HG02981 (cell line): ENCODE data around the gene SLC5A6.
"Not testable (repeated sequence)": the region's sequence is repeated elsewhere in the genome, so short reads cannot be mapped to it uniquely, and the experiment has no call there.

Source experiments
- ATAC-seq: cut with Tn5 transposase; IDR thresholded peaks from one replicate; pipeline ENCODE4 v1.9.1; 2021; ENCODE audit warnings: mild to moderate bottlenecking, moderate library complexity; ENCODE audit not compliant: unreplicated experiment

SLC5A6 gene

DNA sequence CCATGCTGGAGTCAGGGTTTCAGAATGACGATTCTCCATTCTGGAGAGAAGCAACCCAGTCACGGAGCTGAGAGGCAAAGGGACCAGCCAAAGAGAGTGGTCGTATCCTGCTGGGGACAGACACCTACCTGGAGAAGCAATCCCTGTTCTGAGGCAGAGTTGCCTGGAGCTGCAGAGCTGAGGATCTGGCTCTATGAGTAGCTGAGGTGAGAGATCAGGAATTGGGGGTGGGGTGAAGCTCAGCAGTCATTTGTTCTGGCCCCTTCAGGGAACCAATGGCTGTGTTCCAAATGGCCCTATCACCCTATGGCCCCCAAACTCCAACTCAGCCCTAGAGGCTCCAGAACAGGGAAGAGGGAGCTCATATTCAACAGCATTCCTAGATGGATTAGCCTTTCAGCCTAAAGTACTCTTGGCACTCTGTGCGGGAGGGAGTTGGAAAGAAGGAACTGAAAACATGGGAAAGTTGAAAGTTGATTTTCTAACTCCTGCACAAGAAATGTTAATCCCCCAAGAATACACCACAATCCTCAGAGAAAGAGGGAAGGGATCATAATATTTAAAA, 3.5 kb downstream of the SLC5A6 start:
- no peak for ATAC-seq

DNA sequence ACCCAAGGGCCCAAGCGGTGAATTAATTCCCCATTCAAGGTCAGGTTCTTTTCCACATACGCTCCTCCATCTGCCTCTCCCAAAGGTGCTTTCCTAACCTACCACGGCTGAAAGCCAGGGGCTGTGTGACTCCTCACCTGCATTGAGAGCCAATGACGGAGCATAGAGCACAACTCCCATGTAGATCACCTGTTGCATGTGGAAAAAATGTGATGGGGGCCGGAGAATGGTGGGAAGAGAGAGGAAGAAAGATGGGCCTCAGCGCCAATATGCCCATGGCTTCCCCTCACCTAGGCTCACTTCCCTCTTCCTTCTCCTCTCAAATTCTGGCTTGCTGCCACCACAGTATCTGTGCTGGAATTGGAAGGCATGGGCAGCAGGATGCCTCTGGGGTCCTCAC, 5.7 kb downstream of the SLC5A6 start:
- no peak for ATAC-seq

DNA sequence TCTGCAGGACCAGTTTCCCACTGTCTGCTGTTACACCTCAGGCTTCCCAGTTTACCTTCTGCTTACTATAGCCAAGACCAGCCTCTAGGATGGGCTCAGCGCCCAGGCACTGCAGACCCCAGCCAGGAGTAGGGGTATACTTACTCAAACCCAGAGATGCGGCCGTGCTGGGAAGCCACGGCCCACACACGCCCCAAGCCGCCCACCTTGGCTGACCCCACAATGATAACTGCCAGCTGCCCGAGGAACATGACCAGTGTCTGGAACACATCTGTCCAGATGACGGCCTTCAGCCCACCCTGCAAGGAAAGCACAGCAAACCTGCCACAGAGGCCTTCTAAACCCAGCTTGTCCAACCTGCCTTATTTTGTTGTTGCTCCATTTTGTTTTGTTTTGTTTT, 6.9 kb downstream of the SLC5A6 start:
- no peak for ATAC-seq

DNA sequence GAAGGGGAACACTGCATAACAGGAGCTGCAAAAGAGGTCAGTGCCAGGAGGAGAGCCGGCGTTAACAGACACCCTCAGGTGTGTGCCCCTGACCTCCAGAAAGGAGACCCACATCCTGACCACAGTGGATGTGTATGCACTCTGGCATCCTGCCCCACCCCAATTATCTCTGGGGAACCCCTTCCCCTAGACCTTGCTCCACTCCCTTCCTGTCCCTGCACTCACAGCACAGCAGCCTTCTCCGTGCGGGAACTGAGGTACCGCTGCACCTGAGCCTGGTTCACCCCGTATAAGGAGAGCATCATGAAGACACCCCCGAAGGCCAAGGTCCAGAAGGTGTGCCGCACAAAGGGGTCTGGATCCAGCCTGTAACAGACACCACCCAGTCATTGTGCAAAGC, 7.5 kb downstream of the SLC5A6 start:
- ATAC-seq = no peak

DNA sequence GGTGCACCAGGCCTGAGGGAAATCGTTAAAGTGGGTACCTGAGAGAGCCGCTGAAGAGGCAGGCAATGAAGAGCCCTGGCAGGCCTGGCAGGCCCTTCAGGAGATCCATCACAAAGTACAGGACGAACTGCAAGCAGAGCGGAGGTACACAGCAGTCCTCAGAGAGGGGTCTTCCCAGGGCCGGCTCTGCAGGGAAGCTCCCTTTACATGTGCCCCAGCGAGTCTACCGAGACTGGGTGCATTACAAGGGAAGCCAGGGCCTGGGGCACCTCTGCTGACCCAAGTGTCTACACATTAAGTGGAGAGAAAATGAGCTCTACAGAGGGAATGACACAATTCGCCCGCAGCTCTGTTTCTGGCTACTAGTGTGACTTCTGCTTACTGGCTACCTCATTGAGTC, 8.3 kb downstream of the SLC5A6 start:
- ATAC-seq = no peak

DNA sequence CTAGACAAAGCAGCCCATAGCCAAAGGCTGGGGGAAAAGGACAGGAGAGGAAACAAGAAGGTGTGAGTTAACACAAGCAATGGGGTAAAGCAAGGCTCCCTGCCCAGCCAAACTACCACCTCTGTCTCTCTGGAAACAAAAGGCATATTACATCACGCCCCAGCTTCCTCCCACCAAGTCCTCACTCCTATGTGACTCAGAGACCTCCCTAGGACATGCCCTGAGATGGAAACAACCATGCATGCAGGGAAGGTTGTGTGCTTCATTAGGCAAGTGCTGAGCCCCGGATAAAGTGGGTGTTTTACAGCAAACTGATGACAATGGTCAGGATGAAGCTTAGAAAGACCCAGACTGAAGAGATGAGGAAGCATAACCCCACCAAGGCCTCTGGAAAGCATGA, 9.2 kb downstream of the SLC5A6 start:
- ATAC-seq = no peak

DNA sequence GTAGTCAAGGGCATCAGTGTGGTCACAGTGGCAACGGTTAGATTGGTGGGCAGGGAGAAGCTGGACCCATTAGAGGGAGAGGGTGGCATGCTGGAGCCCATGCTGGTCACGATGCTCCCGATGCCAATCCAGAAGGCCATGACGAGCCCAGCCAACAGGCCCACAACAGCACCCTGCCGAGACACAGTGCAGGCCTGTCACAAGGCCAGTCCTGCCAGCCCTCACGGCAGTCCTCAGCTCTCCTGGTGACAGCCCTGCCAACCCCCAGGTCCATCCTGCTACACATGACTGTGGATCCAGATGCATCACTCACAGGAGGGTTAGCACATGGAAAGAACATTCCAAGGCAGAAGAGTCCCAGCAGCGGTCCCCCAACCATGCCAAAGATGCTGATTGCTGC, 10.4 kb downstream of the SLC5A6 start:
- ATAC-seq = no peak

DNA sequence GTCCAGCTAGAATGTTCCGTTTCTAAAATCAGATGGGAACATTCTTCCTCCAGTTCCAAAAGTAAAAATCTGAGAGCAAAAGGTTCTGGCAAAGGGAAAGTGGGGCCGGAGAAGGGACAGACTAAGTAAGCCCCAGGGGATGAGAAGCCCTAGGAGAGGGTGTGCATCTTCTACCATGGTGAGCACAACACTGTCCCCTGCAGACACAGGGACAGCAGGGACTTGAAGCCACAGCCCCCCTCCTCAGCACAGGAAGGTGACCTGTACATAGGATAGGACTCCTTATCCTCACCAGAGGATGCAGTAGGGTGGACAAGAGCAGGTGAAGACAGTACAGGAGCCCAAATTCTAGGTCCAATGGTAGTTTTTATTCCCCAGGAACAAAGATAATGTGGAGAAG, 12.8 kb downstream of the SLC5A6 start:
- ATAC-seq = no peak

DNA sequence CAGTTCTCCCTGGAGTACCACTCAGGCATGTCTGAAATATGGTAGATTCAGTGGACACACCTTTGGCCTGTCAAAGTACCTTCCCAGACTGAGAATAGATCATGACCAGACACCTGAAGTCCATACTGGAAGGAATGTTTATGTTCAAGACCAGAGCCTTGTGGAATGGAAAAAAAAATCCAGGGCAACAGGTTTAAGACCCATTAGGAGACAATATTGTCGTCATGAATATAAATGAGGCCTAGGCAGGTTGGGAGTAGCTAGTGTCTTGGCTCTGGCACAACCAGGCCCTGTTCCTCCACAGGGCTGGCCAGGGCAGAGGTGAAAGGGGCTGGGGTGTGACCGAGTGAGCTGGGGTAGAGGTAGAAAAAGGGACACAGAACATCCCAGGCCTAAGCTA, 13.4 kb downstream of the SLC5A6 start:
- no peak for ATAC-seq

DNA sequence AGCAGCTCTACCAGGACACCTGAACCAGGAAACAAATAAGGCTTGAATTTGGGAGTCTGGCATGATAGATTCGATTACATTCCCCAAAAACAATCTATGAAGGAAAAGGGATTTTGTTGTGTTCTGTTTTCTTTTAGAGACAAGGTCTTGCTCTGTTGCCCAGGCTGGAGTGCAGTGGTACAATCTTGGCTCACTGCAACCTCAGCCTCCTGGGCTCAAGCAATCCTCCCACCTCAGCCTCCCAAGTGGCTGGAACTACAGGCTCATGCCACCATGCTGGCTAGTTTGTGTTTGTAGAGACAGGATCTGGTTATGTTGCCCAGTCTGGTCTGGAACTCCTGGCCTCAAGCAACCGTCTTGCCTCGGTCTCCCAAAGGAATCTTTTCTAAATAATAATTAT, 14.0 kb downstream of the SLC5A6 start:
- ATAC-seq = not testable (repeated sequence)

DNA sequence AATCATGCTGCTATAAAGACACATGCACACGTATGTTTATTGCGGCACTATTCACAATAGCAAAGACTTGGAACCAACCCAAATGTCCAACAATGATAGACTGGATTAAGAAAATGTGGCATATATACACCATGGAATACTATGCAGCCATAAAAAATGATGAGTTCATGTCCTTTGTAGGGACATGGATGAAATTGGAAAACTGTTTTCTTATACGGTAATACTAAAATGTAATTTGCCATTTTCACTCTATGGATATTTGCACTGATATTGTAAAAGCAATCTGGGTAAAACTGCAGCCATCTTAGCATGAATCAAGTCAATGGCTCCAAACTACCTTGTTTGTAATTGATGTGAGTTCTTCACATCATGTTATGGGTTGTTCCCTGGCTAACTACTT, 16.3 kb downstream of the SLC5A6 start:
- ATAC-seq = not testable (repeated sequence)

DNA sequence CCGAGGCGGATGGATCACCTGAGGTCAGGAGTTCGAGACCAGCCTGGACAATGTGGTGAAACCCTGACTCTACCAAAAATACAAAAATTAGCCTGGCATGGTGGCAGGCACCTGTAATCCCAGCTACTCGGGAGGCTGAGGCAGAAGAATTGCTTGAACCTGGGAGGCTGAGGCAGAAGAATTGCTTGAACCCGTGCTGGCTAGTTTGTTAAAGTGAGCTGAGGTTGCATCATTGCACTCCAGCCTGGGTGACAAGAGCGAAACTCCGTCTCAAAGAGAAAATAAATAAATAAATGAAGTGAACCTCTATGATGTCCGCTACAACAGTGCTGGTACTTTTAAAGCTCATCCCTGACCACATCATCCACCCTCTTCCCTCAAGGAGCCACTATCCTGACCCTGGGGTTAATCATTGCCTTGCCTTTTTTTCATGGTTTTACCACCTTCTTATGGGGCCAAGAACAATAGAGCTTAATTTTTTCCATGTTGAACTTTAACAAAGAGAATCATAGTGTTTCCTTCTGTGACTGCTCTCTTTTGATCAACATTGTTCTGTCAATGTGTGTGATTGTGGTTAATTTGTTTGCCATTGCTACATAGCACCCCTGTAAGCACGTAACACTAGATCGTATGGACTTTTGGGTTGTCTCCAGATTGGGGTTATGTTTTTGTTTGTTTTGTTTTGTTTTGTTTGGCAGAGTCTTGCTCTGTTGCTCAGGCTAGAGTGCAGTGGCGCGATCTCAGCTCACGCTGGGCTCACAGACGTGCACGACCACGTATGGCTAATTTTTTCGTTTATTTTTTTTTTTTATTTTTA, 17.3 kb downstream of the SLC5A6 start:
- ATAC-seq = no peak

DNA sequence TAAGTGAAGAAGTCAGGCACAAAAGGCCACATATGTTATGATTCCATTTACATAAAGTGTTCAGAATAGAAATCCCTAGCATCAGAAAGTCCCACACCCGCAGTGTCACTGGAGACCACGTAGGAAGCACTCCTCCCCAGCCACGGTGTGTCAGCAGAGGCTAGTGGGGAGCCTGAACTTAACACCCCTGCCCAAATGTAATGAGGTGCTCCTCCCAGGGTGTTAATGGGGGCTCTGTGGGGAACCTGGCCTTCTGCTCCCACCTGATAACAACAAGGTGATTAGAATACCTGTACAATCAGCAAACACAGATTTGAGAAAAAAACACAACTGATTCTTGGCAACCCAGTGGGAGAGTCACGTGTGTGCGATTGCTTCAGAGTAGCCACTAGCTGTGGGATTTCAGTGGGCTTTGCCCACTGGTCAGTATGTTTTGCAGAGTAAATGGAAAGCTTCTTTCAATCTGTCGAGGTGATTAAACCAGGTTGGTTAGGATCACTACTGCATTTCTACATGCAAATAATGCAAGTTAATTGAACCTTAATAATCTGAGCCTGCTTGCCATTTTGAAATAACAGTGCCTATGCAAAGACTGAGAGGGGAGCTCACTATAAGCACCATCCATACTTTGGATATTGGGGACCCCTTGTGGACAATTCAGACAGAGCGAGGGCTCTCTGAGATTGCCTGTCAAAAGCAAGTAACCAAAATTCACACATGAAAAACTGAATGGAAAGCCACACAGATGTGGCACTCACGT, 20.8 kb downstream of the SLC5A6 start:
- ATAC-seq = no peak

DNA sequence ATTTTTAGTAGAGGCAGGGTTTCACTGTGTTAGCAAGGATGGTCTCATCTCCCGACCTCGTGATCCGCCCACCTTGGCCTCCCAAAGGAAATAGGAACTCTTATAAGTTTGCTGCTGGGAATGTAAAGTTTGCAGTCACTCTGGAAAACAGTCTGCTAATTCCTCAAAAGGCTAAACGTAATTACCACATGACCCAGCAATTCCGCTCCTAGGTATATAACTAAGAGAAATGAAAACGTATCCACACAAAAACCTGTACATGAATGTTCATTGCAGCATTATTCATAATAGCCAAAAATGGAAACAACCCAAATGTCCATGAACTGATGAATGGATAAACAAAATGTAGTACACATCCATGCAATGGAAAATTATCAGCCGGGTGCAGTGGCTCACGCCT, 22.1 kb downstream of the SLC5A6 start:
- no peak for ATAC-seq

DNA sequence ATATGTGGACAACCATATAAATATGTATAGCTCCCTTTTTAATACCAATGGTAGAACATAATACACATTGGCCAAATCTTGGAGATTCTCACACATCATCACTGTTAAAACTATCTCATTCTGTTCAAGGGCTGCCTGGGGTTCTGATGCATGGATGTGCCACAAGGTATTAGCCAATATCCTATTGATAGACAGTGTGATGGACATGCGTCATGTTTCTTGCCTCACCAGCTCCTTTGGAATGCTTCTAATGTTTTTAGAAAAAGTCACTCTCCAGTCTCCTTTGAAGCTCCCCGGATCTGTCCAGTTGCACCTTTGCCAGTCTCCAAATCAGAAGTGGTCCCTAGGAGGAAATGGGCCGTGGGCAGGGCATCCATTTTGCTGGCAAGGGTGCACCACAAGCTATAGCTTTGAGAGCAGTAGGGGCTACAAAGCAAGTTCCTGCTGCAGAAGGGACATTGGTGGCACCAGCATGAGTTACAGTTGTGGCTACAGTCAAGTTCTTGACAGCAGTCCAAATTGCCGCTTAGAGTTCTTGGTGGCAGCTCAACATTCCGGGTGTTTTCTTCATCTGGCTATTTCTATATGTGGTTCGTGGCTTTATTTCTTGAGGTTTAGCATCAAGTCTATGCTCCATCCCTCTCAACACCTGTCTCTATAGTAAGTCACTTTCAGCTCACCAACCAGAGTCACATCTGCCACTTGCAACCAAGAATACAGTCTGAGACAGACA, 25.3 kb downstream of the SLC5A6 start:
- ATAC-seq = no peak

DNA sequence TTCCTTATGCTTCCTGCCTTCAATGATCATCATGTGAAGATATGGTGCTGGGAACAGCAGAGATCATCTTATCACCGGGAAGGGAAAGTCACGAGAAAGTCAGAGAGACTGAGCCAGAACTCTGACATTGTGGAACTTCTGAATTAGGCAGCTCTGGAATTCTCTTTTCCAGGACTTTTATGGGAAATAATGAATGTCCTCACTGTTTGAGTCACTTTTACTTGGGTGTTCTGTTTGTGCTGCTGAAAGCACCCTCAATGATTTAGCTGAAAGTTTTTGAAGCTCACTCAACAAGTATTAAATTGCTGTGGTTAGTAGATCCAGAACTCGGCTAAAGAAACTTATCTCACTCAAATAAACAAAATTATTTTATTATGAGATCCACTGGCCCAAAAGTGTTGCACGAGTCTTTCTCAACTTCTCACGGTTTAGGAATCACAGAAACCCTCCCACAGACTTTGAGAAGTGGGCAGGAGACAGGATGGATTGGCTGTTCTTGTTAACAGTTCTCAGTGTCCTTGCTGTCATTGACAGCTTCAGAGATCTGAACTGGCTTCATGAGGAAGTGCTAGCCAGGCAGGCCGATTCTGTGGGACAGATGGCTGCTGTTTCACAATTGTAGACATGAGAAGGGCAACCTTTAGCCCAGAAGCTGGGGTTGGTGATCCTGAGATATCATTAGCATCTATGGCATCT, 26.6 kb downstream of the SLC5A6 start:
- no peak for ATAC-seq

DNA sequence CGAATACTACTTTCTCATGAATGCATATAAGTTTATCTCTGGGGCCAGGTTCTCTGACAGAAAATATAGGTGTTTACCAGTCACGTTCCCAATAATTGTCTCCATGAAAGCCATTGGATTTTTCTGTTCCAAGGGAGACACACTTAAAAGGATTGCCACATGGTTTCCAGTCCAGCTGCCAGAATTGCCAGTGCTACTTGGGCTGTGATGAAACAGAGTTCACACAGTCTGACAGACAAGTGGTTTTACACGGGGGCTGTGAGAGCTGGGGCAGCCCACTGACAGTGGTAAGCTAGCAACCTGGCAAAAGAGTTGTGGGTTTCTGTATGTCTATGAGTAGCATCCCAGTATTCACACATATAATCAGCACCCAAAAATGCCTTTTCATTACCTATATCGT, 28.0 kb downstream of the SLC5A6 start:
- no peak for ATAC-seq

DNA sequence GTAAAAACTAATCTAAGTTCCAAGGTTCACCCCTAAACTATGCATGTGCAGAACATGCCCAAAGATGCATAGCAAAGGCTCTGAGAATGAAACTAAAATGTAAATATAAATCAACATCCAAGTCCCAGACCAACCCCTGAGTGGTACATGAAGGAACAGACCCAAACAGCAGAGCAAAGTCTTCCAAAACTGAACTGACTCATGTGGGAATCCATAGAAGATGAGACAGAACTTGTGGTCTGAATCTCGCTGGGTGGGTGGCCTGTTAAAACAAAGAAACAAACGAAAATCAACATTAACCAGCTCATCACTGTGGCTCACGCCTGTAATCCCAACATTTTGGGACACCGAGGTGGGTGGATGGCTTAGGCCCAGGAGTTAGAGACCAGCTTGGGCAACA, 29.7 kb downstream of the SLC5A6 start:
- ATAC-seq = no peak

DNA sequence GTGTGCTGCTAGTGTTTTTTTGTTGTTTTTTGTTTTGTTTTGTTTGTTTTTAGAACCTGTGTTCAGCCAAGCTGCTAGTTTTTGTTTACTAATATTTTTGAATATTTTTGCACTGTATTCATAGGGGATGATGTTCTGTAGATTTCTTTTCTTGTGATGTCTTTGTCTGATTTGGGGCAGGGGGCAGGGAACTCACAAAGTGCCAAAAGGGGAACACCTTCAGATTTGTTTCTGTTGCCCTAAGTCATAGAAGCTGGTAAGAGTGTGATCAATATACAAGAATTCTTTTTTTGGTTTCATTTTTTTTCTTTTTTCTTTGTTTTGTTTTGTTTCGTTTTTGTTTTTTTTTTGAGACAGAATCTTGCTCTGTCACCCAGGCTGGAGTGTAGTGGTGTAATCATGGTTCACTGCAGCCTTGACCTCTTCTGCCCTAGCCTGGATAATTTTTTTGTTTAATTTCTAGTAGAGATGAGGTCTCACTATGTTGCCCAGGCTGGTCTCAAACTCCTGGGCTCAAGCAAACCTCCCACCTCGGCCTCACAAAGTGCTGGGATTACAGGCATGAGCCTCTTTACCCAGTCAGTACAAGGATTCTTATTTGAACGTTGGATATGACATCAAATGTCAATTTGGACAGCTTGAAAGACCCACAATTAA, 32.6 kb downstream of the SLC5A6 start:
- ATAC-seq = no peak

DNA sequence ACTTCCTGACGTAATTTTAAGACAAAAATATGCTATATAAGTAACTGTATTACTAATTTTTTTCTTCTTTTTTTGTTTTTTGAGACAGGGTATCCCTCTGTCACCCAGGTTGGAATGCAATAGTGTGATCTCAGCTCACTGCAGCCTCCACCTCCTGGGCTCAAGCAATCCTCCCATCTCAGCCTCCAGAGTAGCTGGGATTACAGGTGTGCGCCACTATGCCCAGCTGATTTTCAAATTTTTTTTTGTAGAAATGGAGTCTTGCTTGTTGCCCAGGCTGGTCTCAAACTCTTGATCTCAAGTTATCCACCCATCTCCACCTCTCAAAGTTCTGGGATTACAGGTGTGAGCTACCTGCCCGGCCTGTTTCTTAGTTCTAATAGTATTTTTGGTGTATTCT, 33.6 kb downstream of the SLC5A6 start:
- no peak for ATAC-seq
